ENCODE measurements around the gene ZNF592.
"Not testable (repeated sequence)": the region's sequence is repeated elsewhere in the genome, so short reads cannot be mapped to it uniquely, and the experiment has no call there.

Gene ZNF592

GRCh38 chr15:84741121-84741520 is 7.3 kb upstream of the ZNF592 start:
- no peak for DNase-seq (ENCODE audit: low read depth)

- peak; percentile 55 for DNase-seq (ENCODE audit: low read depth)
Measured at GRCh38 chr15:84747416-84748273, 747 bp upstream of the ZNF592 start.

GRCh38 chr15:84749111-84749991 is 959 bp downstream of the ZNF592 start:
- no peak for DNase-seq (ENCODE audit: low read depth)

GRCh38 chr15:84750583-84751092 is 2.2 kb downstream of the ZNF592 start:
- DNase-seq (ENCODE audit: low read depth): no peak

- not testable (repeated sequence) for DNase-seq (ENCODE audit: low read depth)
Measured at GRCh38 chr15:84751721-84752120, 3.3 kb downstream of the ZNF592 start.

- no peak for DNase-seq (ENCODE audit: low read depth)
Measured at GRCh38 chr15:84752195-84752594, 3.8 kb downstream of the ZNF592 start.

- no peak for DNase-seq (ENCODE audit: low read depth)
Measured at GRCh38 chr15:84752700-84753099, 4.3 kb downstream of the ZNF592 start.

- not testable (repeated sequence) for DNase-seq (ENCODE audit: low read depth)
Measured at GRCh38 chr15:84754889-84755288, 6.5 kb downstream of the ZNF592 start.

- no peak for DNase-seq (ENCODE audit: low read depth)
Measured at GRCh38 chr15:84755736-84756527, 7.5 kb downstream of the ZNF592 start.

GRCh38 chr15:84759018-84759417 is 10.6 kb downstream of the ZNF592 start:
- DNase-seq (ENCODE audit: low read depth): no peak

GRCh38 chr15:84760219-84760618 is 11.8 kb downstream of the ZNF592 start:
- no peak for DNase-seq (ENCODE audit: low read depth)

- DNase-seq (ENCODE audit: low read depth): no peak
Measured at GRCh38 chr15:84761607-84762131, 13.3 kb downstream of the ZNF592 start.

- DNase-seq (ENCODE audit: low read depth): no peak
Measured at GRCh38 chr15:84762840-84763572, 14.6 kb downstream of the ZNF592 start.

- no peak for DNase-seq (ENCODE audit: low read depth)
Measured at GRCh38 chr15:84764585-84764984, 16.2 kb downstream of the ZNF592 start.

- no peak for DNase-seq (ENCODE audit: low read depth)
Measured at GRCh38 chr15:84764989-84765388, 16.6 kb downstream of the ZNF592 start.

- DNase-seq (ENCODE audit: low read depth): no peak
Measured at GRCh38 chr15:84765675-84766074, 17.3 kb downstream of the ZNF592 start.

GRCh38 chr15:84766461-84767035 is 18.2 kb downstream of the ZNF592 start:
- DNase-seq (ENCODE audit: low read depth): no peak

- DNase-seq (ENCODE audit: low read depth): no peak
Measured at GRCh38 chr15:84772031-84772430, 23.6 kb downstream of the ZNF592 start.

GRCh38 chr15:84772467-84772866 is 24.1 kb downstream of the ZNF592 start:
- DNase-seq (ENCODE audit: low read depth): no peak

- DNase-seq (ENCODE audit: low read depth): no peak
Measured at GRCh38 chr15:84773716-84774115, 25.3 kb downstream of the ZNF592 start.
